DMS 273 (cell line): ENCODE measurements around the gene GIPC2.
"Not testable (repeated sequence)": the region's sequence is repeated elsewhere in the genome, so short reads cannot be mapped to it uniquely, and the experiment has no call there.

Experiments used
- DNase-seq: peaks from one replicate; lab custom pipeline; 2025; ENCODE audit not compliant: unreplicated experiment; lab: John Stamatoyannopoulos, UW

The GIPC2 gene

DNA sequence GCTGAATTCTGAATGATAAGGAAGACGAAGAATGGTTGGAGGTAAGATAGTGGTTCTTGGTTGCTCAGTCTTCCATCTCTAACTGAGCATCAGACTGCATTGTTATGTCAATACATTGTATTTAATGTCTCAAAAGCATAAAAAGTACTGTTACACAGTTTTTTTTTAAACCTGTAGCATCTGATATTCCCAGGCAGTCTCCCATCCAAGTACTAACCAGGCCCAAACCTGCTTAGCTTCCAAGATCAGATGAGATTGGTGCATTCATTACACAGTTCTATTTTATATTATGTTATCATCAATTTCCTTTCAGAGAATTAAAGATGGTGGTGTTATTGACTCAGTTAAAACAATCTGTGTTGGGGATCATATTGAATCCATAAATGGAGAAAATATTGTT lies 48.9 kb downstream of the GIPC2 start:
- peak; percentile 7 for DNase-seq

DNA sequence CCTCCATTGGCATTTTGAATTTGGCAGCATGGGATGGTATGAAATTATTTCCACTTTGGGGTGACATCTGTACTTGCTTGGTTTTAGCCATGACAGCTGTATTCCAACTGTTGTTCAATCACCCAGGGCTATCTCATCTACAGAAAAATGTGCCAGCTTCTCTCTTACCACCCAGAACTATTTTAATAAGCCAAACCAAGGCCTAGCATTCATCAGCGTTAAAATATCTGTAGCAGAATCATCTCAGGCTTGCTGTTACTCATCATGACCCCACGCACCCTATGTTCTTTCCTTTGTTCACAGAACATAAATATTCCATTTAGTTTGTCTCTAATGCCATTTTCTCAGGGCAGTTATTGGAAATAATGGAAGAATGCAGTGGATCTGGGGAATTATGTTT lies 49.8 kb downstream of the GIPC2 start:
- DNase-seq: no peak

DNA sequence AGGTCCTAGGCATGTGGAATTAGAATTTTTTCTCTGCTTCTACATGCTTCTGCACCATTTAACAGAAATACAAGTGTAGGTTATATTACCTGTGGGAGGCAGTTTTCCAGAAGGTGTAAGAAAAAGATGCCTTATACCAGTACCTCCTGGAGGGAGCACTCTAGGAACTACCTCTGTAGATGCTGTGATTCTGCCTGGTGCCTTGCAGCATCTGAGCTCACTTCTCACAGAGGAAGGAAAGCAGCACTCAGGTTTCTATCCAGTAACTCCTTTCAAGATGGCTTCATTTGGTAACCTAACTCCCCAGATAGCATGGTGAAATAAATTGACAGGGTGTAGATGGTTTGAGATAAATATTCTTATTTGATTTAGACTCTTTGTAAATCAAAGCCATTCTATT lies 50.3 kb downstream of the GIPC2 start:
- no peak for DNase-seq

DNA sequence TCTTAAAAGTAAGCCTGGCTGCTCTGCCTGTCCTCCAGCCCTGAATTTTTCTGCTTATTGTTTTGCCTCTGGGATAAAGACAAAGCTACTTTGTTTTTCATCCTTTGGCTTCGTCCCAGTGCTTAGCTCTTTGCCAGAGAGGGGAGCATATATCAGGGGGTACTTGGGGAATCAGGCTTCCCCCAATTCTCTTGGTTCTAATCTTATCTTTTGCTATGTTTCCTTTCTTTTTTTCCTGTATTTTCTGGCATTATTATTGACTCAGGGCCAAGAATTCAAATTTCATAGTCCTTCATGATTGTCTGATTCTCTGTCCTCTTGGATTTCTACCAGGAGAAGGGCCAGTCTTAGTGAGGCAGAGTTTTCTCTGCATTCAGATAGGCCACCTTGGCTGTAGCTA lies 51.2 kb downstream of the GIPC2 start:
- DNase-seq: no peak

DNA sequence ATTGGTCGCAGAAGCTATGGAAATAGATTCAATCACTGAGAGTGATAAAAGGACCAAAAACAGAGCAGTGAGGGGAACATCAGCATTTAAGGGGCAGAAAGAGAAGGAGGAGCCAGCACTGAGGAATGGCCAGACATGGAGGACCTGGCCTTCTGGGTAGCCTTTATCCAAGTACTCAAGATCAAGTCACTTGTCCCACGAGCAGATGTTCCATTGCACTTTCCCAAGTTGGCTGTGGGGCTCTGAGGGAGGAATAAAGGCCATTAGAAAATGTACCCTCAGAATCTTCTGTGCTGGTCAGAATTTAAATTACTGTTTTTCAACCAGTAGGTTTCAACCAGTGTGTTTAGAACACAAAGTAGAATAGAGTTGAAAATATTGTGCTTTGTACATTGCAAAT lies 55.3 kb downstream of the GIPC2 start:
- DNase-seq: no peak

DNA sequence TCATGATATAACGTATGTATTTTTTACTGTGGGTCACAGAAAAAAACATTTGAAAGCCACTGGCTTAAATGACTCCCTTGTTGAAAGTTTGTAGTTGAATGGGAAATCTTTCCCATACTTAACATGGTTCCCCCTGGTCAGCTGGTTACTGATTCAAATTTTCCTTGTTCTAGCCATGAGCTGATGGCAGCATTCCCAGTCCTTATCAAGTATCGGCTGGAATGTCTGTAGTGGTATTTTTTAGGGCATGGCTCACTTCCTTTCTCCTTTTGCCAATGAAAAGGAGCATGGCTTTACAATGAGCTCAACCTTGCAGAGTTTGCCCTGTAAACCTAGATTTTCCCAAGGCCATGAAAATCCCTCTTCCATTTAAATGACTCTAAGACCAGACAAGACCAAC lies 55.7 kb downstream of the GIPC2 start:
- peak; percentile 58 for DNase-seq

DNA sequence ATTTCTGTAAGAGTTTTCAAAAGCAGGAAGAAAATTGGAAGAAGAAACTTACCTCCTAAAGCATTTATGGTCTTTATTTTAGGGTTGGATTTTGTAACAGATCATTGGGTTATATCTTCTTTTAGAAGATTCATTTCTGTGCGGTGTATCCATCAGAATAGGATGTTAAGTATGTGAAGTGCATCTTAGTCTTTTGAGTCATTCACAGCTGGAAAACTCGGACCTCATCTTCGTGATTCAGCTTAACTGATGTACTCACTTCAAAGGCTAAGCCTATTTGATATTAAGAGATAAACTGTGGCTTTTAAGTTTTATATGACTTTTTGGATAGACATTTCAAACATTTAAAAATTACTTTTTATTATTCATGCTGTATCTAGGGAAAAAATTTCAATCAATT lies 56.3 kb downstream of the GIPC2 start:
- DNase-seq: no peak

DNA sequence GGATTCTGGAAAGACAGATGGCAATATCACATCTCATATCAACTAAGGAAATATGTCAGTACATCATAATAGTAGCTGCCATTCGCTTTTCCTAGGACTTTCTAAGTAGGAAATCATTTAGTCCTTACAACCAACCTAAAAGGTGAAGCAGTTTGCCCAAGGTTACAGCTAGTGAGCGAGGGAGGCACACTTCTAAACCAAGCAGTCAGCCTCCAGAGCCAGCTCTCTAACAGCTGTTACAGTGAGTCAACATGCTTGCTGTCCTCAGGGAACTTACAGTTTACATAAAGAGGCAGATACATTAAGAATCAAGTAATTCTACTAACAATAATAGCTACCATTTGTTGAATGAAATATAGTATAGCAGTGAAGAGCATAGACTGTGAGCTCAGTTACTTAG lies 57.1 kb downstream of the GIPC2 start:
- no peak for DNase-seq

DNA sequence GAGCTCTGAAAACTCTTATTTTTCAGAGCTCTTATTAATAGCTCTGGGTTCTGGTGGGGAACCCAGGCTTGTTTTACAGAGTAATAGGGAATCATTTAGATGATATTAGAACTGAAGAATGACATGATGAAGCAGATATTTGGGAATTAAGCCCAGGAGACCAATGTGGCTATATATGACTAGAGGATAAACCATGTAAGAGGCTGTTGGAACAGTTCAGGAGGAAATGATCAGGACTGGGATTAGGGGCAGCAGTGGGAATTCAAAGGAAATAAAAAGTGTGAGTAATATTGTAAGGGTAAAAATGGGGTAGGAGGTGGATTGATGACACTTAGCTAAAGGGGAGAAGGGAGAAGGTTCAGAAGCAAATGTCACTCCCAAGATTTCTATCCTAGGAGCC lies 58.6 kb downstream of the GIPC2 start:
- DNase-seq: no peak

DNA sequence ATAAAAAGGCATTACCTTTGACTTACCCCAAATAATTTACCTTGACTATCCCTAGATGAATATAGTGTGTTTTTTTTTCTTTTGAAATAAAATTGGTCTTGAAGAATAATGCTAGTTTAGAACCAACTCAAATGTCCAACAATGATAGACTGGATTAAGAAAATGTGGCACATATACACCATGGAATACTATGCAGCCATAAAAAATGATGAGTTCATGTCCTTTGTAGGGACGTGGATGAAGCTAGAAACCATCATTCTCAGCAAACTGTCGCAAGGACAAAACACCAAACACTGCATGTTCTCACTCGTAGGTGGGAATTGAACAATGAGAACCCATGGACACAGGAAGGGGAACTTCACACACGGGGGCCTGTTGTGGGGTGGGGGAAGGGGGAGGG lies 63.9 kb downstream of the GIPC2 start:
- DNase-seq: not testable (repeated sequence)

DNA sequence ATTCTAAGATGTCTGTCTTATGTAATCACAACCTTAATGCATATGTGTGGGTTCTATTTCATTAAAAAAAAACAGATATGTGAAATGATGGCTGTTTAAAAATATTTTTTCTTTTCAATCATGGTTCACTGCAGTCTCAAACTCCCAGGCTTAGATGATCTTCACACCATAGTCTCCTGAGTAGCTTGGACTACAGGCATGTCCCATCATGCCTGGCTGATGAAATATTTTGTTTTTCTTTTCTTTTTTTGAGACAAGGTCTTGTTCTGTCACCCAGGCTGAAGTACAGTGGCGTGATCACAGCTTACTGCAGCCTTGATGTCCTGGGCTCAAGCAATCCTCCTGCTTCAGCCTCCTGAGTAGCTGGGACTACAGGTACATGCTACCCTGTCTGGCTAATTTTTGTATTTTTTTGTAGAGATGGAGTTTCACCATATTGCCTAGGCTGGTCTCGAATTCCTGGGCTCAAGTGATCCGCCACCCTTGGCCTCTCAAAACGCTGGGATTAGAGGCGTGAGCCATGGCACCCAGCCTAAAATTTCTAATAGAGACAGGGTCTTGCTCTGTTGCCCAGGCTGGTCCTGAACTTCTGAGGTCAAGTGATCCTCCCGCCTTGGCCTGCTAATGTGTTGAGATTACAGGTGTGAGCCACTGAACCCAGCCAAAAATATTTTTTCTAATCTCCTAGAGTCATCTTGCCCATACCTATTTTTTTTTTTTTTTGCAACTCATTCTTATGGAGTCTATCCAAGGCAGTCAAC lies 67.6 kb downstream of the GIPC2 start:
- DNase-seq: no peak

DNA sequence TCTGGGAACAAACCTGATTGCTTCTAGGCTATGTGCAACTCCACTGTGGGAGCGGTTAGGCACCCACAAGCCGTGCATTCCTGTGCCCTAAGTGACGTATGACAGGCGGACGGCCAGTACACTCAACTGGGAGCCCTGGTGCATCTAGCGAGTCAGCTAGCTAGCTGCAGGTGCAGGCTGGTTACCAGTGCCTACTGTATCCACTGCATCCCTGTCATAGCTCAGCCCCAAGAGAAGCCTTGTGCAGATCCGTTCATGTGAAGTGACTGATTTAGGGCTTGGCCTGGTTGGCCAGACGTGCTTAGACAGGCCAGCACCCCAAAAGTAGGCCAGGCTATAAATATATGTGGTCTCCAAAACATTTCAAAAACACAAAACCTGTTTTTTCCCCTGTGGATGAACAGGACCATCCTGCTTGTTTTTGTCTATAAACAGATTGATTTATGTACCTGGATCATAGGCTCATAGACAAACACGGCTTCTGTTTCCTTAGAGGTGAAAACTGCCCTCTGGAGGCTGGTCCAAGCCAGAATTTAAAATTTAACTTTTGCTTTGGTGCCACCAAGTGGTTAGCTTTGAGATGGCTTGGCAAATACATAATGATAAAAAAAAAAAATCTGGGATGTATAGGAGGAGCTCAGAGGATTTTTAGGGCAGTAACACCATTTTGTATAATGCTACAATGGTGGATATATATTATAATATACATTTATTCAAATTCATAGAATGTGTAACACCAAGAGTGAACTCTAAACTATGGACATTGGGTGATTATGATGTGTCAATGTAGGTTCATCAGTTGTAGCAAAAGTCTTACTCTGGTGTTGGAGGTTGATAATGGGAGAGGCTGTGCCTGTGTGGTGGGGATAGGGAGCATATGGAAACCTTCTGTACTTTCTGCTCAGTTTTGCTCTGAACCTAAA lies 68.5 kb downstream of the GIPC2 start:
- peak; percentile 91 for DNase-seq

DNA sequence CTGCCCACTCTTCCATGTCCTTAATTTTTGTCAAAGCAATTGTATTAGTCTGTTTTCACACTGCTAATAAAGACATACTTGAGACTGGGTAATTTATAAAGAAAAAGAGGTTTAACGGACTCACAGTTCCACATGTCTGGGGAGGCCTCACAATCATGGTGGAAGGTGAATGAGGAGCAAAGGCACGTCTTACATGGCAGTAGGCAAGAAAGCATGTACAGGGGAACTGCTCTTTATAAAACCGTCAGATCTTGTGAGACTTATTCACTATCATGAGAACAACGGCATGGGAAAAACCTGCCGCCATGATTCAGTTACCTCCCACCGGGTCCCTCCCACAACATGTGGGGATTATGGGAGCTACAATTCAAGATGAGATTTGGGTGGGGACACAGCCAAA lies 74.7 kb downstream of the GIPC2 start:
- DNase-seq: not testable (repeated sequence)

DNA sequence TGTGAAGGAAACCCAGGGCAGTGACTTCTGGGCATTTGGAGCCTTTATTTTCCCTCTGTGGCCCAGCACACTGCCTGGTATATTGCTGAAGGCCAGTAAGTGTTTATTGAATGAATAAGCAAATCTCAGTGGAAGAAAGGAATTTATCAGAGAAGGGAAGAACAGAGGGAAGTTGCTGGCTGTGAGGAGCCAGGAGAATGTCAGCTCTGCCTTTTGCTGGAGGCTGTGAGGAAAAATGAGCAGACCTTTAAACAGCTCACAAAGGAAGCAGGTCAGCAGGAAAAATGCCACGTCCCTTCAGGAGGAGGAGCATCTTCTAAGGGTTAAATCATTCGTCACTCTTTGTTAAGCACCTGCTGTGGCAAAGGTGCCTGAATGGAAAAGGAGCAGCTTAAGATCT lies 75.9 kb downstream of the GIPC2 start:
- DNase-seq: no peak

DNA sequence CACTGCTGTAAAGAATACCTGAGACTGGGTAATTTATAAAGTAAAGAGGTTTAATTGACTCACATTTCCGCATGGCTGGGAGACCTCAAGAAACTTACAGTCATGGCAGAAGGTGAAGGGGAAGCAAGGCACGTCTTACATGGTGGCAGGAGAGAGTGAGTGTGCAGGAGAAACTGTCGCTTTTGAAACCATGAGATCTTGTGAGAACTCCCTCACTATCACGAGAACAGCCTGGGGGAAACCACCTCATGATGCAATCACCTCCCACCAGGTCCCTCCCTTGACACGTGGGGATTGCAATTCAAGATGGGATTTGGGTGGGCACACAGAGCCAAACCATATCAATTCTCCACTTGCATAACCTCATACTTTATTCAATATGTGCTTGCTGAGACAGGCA lies 76.6 kb downstream of the GIPC2 start:
- no peak for DNase-seq

DNA sequence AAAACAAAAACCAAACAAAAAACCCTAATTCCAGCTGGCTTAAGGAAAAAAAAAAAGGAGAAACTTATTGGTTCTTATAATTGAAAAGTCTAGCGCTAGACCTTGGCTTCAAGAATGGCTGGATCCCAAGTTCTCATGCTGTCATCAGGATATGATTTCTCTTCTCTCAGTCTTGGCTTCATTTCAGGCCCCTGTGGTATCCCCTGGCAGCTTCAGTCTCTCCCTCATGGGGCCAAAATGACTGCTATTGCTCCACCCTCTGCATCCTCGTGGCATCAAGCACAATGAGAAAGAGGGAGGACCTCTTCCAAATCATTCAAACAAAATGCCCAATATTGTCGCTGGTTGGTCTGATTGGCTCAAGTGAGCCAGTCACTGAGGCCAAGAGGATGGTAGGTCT lies 80.7 kb downstream of the GIPC2 start:
- DNase-seq: no peak

DNA sequence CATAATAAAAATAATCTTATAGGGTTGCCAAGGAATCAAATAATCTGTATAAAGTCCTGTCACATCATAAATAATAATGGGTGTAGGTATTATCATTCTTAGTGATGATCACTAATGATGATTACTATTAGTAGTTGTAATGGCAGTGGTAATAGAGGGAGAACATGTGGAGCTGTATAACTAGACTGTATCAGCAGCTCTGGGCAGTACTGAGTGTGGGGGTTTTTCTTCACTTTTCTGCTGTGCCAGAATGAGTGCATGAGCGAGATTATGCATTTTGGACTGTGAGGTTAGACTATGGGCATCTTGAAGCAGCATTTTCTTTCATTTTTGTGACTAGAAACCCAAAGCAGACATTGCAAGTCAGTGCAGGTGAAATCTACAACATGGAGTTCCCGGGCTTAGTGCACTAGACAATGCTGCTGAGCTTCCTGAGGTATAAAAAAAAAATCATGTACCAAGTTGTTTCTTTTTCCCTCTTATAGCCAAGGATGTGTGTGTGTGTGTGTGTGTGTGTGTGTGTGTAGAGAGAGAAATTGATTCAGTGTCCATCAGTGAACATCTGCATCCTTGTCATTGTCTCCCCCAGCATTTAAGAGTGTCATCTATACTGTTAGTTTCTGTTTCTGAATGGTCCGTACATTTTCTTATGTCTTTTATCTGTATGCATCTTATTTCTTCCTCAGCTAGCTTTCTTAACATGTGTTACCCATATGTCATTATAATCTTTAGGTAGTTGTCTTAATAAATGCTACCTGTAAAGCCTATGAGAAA lies 86.6 kb downstream of the GIPC2 start:
- no peak for DNase-seq

DNA sequence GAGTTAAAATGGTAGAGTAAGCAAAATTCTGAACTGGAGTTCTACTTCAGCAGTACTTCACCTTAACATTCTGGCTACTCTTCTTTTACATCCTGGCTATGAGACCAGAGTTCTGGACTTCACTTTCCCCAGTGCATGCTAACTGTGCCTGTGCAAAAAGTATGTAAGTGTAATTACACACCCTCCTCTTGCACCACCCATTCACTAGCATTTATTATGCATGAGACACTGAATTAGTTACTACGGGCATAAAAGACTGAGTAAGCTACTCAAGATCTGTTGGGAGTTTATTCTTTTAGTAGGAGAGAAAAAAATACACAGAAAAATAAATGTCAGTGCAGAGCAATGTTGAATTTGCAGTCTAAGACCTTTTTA lies 87.2 kb downstream of the GIPC2 start:
- no peak for DNase-seq

DNA sequence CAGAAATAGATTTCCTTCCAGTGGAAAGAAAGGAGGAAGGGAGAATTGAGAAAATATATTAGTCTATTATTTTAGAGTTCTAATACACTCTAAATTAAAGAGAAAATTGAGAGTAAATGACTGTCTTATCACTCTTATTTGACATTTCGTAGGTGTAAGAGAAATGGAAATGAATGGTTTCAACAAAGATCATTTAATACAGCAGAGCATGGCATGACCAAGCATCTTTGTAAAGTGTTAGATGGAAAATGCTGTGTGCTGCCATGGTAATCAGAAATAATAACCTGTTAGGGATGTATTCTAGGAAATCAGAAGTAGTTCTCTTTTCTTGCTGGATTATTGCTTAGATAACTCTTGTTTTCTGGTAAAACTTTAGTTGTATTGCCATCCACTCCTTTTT lies 90.9 kb downstream of the GIPC2 start:
- DNase-seq: no peak

DNA sequence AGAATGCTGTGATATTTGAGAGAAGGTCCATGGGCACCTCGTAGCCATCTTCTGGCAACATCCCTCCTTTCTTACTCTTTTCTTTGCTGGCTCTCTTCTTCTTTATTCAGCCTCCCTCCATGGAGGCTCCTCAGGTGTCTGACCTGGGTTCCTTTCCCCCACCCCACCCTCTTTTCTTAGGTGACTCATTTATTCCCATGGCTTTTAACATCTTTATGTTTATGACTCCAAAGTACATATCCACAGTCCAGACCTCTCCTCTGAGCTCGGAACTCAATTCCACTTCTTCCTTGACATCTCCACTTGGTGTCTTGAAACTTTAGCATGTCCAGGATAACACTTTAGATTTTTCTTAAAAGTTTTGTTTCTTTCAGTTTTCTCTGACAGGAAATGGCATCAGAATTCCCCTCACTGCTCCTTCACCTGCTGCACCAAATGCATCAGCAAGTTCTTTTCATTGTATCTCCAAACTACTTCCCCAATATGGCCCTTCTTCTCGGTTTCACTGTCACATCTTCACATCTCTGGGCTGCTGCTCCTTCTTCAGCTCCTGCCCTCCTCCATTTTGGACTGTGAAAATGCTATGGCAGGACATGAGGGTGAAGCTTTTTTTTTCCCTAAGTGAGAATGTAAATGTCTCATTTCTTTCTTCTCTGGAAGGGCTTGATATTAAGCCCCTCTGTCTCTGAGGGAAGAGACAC lies 95.9 kb downstream of the GIPC2 start:
- no peak for DNase-seq

DNA sequence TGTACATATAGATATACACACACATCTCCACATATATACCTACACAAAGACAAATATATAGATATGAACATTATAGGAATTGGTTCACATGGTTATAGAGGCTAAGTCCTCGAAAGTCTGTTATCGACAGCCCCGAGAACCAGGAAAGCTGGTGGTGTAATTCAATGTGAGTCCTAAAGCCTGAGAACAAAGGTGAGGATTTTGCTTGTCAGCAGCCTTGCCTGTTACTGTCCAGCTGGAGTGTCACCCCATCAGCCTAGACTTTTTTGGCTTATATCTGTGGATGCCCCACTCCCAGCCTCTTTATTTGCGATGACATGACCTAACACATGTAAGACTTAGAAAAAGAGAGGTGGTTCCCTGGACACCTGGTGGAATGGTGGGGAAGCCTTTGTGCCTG lies 97.0 kb downstream of the GIPC2 start:
- DNase-seq: no peak
